ENCODE results near the gene RAB3IL1. TPM values are rescaled to one million over a fixed set of nuclear protein-coding genes. Genes with fewer than 3 reads are reported as not detected.
A peak's percentile ranks its signal among the peaks of the same experiment; 100 is the strongest.

The RAB3IL1 gene
- total RNA-seq, 1 donor from 2014 or later = 0.88 TPM

DNA sequence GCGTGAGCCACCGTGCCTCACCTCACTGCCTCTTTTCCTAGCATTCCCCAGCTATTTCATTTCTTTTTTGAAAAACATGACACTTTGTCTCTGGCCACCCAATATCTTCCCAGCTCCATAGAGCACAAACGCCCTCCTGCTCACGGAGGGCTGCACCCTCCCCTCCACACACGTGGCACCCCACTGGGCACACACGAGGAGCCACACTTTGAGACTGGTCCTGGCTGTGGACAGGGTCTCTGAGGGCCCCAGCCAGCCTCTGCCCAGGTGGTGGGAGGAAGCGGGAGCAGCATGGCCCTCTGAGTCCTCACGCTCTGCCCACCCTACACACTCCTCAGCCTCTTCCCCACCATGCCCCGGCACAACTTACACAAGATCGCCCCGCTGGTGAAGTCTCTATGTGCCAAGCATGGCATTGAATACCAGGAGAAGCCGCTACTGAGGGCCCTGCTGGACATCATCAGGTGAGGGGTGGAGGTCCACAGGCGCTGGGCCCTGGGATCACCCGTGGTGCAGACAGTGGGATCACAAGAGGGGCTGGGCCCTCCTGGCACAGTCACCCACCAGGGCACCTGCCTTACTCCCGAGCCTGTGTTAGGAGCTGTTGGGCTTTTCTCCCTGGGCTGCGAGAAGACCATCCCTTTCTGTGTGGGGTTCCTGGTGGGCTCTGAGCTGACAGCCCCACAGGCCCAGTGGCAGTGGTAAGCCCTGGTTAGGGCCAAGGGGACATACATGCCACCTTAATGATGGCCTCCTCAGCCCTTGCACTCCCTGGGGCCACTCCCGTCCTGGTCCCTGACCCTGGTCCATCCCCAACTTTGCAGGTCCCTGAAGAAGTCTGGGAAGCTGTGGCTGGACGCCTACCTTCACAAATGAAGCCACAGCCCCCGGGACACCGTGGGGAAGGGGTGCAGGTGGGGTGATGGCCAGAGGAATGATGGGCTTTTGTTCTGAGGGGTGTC lies 52.3 kb downstream of the RAB3IL1 start:
- ATAC-seq = no peak

GRCh38 chr11:61863548-61864081 lies 53.8 kb downstream of the RAB3IL1 start:
- ATAC-seq = peak; percentile 9

- no peak for ATAC-seq
Observed at GRCh38 chr11:61862714-61863547, 54.4 kb downstream of the RAB3IL1 start.

- ATAC-seq = no peak
Observed at GRCh38 chr11:61861634-61862033, 55.7 kb downstream of the RAB3IL1 start.

DNA sequence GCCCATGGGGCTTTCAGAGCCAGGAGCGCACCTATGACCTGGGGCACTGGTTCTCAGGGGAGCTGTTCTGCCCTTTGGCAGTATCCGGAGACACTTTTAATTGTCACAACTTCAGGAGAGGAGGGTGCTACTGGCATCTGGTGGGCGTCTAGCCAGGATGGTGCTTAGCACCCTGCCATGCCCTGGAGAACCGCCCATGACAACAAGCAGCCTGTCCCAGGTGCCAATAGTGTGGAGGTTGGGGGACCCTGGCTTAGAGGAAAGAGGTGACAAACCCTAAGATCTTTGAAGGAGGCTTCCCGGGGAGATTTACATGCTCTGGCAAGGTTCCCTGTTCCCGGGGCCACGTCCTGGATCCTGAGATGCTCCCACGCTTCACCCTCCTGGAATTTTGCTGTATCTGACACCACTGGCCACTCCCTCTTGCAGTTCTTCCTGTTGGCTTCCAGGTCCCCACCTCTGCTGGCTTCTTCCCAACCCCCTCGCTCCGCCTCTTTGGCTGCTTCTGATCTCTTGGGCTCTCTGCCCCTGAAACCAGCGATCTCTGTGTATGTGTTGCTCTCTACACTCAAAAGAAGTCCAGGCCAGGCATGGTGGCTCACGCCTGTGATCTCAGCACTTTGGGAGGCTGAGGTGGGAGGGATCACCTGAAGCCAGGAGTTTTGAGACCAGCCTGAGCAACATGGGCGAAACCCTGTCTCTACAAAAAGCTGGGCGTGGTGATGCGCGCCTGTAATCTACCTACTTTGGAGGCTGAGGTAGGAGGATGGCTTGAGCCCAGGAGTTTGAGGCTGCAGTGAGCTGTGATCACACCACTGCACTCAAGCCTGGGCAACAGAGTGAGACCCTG lies 57.1 kb downstream of the RAB3IL1 start:
- peak; percentile 15 for ATAC-seq

GRCh38 chr11:61855939-61856680 lies 61.3 kb downstream of the RAB3IL1 start:
- no peak for ATAC-seq

- no peak for ATAC-seq
Observed at GRCh38 chr11:61854966-61855714, 62.2 kb downstream of the RAB3IL1 start.

DNA sequence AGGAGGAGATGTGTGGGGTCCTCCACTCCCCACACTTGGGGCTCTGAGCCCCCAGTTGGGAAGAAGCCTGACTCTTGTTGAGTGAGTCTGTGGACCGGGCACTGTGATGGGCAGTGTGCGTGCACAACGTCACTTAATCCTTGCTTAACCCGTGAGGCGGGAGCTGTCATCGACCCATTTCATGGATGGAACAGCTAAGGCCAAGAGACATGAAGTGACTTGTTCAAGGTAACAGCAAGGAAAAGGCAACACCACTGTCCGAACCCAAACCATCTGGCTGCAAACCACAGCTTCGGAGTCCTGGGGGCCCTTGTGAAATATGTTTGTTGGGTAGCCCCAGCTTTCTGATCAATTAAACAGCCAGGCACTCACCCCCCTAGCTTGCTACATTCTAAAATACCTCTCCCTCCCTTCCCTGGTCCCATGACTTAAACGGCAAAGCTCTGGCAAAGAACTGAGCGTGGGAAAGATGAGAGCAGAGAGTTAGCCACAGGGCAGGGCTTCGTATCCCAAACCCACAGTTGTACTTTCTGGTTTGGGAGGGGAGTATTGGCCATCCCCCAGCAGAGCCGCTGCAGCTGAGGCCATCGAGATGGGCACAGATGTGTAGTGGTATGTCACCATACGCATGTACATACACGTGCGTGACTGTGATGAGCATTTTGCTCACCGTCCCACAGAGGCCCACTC lies 63.0 kb downstream of the RAB3IL1 start:
- ATAC-seq = no peak

- no peak for ATAC-seq
Observed at GRCh38 chr11:61853698-61854169, 63.6 kb downstream of the RAB3IL1 start.

GRCh38 chr11:61851900-61852295 lies 65.5 kb downstream of the RAB3IL1 start:
- no peak for ATAC-seq

DNA sequence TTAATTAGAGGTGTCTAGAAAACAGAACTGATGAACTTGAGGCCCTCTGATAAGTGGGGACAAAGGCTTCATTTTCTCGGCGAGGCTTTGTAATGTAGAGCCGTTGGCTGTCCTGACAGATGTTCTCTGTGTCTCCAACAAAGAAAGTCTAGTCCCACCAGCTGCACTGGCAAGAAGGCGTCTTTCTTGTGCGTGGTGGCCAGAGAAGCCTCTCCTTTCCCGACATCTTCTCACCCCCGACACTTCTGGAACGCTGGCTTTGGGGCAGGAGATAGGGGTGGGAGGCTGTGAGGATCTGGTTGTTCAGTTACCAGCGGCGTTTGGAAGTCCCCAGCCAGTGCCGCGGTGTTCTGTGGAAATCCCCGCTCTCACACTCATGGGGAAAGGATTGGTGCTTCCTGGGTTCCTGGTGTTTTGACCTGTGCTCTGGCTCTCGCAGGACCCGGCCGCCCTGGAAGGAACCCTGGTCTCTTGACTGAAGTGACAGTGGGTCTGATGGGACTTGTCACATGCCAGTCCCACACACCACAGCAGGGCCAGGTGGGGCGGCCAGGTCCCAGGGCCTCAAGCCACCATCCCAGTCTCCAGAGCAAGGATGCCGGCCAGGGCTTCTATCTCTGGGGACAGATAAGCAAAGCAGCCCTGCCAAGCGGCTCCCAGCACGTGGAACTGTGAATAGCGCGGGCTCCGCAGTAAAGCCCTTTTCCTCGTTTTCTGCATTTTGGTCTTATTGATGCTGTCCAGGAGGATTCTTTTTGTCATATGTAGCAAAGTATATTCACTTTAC lies 66.1 kb downstream of the RAB3IL1 start:
- ATAC-seq = no peak

DNA sequence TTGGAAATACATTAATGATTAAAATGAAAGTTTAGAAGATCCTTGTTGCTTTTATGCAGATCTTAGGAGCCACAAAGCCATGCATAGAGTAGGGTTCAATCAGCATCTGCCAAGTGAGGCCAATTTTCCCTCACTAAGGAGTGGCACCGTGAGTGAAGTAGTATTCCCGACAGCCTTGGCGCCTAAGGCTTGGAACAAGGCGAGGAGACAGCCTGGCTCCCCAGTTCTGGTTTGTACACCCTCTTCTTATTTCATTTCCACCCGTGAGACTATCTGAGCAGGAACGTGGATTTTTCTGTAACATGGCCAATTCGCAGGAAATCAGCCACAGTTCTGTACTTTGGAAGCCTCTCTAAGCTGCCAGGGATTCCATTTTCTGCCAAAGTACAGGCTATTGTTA lies 66.7 kb downstream of the RAB3IL1 start:
- ATAC-seq = no peak

GRCh38 chr11:61848631-61849030 lies 68.7 kb downstream of the RAB3IL1 start:
- no peak for ATAC-seq

DNA sequence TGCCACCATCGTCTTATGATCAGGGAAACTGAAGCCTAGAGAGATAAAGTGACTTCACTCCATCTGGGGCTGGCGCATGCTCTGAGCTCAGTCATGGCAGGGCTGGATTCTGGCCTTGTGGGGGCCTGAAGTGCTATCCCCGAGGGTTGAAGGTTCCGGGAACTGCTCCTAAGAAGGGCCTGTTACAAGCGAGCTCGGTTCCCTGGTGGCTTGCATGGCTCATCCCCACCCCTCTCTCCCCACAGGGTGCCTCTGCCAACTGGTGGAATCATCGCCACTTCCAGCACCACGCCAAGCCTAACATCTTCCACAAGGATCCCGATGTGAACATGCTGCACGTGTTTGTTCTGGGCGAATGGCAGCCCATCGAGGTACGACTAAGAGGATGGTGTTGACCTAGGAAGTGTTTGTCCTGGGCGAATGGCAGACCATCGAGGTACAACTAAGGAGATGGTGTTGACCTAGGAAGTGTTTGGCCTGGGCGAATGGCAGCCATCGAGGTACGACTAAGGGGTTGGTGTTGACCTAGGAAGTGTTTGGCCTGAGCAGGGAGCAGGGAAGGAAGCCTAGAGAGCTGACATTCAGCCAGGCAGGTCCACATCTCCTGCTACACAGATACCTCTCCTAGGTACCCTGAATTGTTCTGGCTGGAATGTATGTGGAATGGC lies 69.3 kb downstream of the RAB3IL1 start:
- ATAC-seq = no peak
